ENCODE data around the gene WDR33.
"Not testable (repeated sequence)": the region's sequence is repeated elsewhere in the genome, so short reads cannot be mapped to it uniquely, and the experiment has no call there.

WDR33 gene

GRCh38 chr2:127810619-127811396, at the start of gene WDR33:
Gene WDR33, minus strand, starts transcription at chr2:127811171. Its CDS starts 40,190 bp downstream, at chr2:127770981.
- DNase-seq: peak; percentile 88 to 90

GRCh38 chr2:127860130-127860529, 49.2 kb upstream of the WDR33 start:
- no peak for DNase-seq

GRCh38 chr2:127859712-127860085, 48.7 kb upstream of the WDR33 start:
- DNase-seq: no peak

DNA sequence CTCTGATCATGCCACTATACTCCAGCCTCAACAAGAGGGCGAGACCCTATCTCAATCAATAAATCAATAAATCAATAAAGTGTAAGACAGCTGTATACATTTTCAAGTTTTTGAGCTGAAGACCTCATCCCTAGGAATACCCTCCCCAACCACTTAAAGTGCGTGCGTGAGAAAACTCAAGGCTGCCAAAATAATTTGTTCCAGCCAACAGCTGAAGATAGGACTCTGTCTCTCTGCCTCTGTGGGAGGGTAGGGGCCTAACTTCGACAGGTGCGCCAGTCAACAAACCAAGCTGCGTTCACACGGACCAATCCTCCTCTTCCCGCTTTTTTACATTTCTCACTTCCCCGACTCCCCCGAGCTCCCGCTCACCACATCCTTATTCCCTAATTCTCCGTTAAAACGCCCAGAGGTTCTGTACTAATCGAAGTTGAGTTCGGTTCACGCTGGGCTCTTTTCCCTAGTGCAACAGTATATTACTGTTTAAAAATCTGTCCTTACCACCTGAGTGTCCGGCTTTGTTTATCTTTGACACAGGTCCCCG, 46.4 kb upstream of the WDR33 start:
- peak in 1 of 2 experiments; percentile 45 for DNase-seq

- no peak for DNase-seq
These were observed 42.7 kb upstream of the WDR33 start for GRCh38 chr2:127853671-127854070.

GRCh38 chr2:127852388-127852787, 41.4 kb upstream of the WDR33 start:
- no peak for DNase-seq

DNA sequence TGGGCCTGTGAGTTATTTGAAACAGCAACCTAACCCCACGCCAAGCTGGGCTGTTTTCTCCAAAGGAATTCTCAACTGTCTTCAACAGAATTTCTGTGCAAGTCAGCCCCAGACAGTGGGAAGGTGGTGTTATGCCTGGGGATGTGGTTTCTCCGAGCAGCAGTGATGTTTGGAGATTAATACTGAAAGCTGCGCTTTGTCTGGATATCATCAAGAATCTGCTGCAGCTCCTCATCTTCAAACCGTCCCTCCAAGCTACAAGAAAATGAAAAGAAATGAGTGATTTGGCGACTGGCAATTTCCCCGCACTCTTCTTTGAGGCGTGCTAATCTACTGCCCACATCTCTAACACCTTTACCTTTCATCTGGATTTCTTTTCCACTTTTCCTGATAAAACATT, 37.0 kb upstream of the WDR33 start:
- no peak for DNase-seq

DNA sequence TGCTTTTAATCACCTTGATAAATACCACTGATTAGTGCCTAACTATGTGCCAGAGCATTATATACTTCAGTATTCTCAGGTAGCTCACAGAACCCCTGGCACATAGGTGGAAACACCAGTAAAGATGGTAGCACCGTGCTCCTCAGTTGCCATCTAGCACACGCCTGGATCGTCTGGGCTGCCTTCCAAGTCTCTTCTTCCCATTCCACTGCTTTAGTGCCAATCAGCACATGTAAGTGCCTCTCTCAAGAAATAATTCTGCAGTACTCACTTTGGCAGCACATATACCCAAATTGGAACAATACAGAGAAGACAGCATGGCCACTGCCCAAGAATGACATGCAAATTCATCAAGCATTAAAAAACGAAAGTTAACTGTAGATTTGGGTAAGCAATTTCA, 34.0 kb upstream of the WDR33 start:
- no peak for DNase-seq

DNA sequence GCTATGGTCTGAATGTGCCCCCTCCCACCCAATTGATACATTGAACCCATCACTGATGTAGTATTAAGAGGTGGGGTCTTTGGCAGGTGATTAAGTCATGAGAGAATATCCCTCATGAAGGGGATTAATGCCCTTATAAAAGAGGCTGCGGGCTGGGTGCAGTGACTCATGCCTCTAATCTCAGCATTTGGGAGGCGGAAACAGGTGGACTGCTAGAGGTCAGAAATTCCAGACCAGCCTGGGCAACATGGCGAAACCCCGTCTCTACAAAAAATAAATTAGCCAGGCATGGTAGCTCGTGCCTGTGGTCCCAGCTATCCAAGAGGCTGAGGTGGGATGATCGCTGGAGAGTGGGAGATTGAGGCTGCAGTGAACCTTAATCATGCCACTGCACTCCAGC, 32.7 kb upstream of the WDR33 start:
- no peak for DNase-seq

GRCh38 chr2:127841466-127842178, 30.7 kb upstream of the WDR33 start:
- DNase-seq: no peak

- DNase-seq: no peak
These were observed 29.9 kb upstream of the WDR33 start for GRCh38 chr2:127840893-127841292.

- DNase-seq: no peak
These were observed 24.0 kb upstream of the WDR33 start for GRCh38 chr2:127834951-127835350.

- DNase-seq: no peak
These were observed 18.9 kb upstream of the WDR33 start for GRCh38 chr2:127829845-127830246.

DNA sequence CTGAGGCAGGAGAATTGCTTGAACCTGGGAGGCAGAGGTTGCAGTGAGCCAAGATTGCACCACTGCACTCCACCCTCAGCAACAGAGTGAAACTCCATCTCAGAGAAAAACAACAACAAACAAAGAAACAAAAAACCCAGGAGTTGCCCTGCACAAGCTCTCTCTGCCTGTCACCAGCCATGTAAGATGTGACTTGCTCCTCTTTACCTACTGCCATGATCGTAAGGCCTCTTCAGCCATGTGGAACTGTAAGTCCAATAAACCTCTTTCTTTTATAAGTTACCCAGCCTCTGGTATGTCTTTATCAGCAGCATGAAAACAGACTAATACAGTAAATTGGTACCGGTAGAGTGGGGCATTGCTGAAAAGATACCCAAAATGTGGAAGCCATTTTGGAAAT, 15.7 kb upstream of the WDR33 start:
- not testable (repeated sequence) for DNase-seq

DNA sequence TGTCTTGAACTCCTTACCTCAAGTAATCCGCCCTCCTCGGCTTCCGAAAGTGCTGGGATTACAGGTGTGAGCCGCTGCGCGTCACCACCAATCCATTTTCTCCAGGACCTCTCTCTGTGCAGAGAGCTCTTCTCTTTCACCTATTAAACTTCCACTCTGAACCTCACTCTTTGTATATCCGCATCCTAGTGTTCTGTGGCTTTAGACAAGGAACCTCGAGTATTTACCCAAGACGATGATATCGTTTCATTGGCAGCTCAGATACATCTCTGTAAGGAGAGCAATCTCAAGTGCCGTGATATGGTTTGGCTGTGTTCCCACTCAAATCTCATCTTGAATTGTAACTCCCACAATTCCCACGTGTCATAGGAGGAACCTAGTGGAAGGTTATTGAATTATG, 15.1 kb upstream of the WDR33 start:
- DNase-seq: no peak

- DNase-seq: no peak
These were observed 9.2 kb upstream of the WDR33 start for GRCh38 chr2:127820080-127820668.

DNA sequence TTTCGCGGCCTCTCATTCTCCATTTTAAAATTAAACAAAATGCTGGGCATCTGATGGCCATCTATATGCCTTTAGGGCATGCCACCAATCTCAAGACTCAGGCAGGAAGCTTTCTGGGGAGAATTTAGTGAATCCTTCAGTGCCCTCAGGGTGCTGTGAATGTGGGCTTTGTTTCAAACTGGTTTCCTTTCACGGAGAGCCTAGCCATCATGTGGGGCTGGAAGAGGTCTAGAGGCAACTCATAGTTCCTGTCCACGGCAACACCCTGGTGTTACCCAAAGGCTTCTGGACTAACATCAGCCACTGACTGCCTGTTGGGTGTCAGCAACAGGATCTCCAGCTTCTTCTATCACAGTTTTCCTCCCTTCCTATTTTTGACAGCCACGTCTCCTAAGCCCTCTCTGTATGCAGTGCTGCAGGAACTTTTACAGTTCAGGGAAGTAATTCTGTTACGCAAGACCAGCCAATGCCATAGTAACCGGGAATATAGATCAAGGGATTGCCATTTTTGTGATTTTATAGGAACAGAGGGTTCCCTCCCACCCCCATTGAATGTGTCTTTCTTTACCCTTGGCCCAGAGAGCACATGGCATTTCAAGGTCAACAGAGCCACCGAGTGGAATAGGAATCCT, 7.9 kb upstream of the WDR33 start:
- no peak for DNase-seq

GRCh38 chr2:127818241-127818640, 7.3 kb upstream of the WDR33 start:
- no peak for DNase-seq

- no peak for DNase-seq
These were observed 3.7 kb upstream of the WDR33 start for GRCh38 chr2:127814677-127815076.

DNA sequence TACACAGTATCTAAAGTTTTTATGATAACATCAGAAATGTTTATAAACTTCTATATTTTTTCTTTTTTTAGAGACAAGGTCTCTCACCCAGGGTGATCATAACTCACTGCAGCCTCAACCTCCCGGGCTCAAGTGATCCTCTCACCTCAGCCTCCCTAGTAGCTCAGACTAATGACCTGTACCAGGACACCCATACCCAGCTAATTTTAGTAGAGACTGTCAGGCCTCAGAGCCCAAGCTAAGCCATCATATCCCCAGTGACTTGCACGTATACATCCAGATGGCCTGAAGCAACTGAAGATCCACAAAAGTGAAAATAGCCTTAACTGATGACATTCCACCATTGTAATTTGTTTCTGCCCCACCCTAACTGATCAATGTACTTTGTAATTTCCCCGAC, 1.5 kb upstream of the WDR33 start:
- not testable (repeated sequence) for DNase-seq

- DNase-seq: no peak
These were observed 688 bp upstream of the WDR33 start for GRCh38 chr2:127811397-127812321.

GRCh38 chr2:127810156-127810618, 784 bp downstream of the WDR33 start:
- peak in 1 of 2 experiments; percentile 31 for DNase-seq

Measured in NCI-H524 (cell line).